CD4-positive, alpha-beta memory T cell (primary cell): ENCODE results near the gene STARD7. TPM values are rescaled to one million over a fixed set of nuclear protein-coding genes. Genes with fewer than 3 reads are reported as not detected.

ENCODE experiments used
- CTCF ChIA-PET: fragments of 350-600 bp; sonication (Branson Sonifier 250); formaldehyde crosslinking; loops from one replicate; lab custom pipeline; 2021; ENCODE audit warnings: inconsistent platforms; ENCODE audit not compliant: partially characterized antibody; lab: Charles Lee
- POLR2A ChIA-PET: fragments of 350-600 bp; sonication (Branson Sonifier 250); formaldehyde crosslinking; loops from one replicate; lab custom pipeline; 2021; ENCODE audit not compliant: partially characterized antibody; lab: Charles Lee
- DNase-seq, 5 donors: peaks; one replicate each; pipeline versions ENCODE4 v3.0.0 to v3.0.0-alpha.2; 2020 to 2022; ENCODE audit warnings: mixed read lengths in 1 of 5
- H3K27ac ChIP-seq: one replicate; pipeline ENCODE4 v1.7.0; 2013; ENCODE audit warnings: low read depth, low read length
- H3K27me3 ChIP-seq: 2 replicates; pipeline ENCODE4 v1.7.0; 2013; ENCODE audit warnings: mild to moderate bottlenecking, low read length, moderate library complexity; ENCODE audit not compliant: insufficient read depth
- H3K36me3 ChIP-seq: 2 replicates; pipeline ENCODE4 v1.7.0; 2013; ENCODE audit warnings: mild to moderate bottlenecking, low read length, moderate library complexity; ENCODE audit not compliant: insufficient read depth
- H3K4me1 ChIP-seq: 2 replicates; pipeline ENCODE4 v1.7.0; 2013; ENCODE audit warnings: mild to moderate bottlenecking, low read length, moderate library complexity; ENCODE audit not compliant: insufficient read depth
- H3K4me3 ChIP-seq, 2 donors: one replicate each; pipeline ENCODE4 v1.7.0; 2013; ENCODE audit warnings: low read length in 2 of 2, mild to moderate bottlenecking in 1 of 2
- H3K9me3 ChIP-seq, 2 donors: one replicate each; pipeline ENCODE4 v1.7.0; 2013; ENCODE audit warnings: low read length in 2 of 2, control low read depth in 1 of 2; ENCODE audit not compliant: control insufficient read depth in 1 of 2
- H3K27ac Mint-ChIP-seq, 7 donors: one replicate each; pipeline ENCODE4 v1.8.0; 2020 to 2021; ENCODE audit warnings: mixed read lengths in 7 of 7, mild to moderate bottlenecking in 6 of 7, inconsistent platforms in 3 of 7, moderate library complexity in 3 of 7
- H3K27me3 Mint-ChIP-seq, 2 donors: one replicate each; pipeline ENCODE4 v1.8.0; 2020 to 2021; ENCODE audit warnings: mixed read lengths in 2 of 2
- H3K36me3 Mint-ChIP-seq, 2 donors: one replicate each; pipeline ENCODE4 v1.8.0; 2020 to 2021; ENCODE audit warnings: mixed read lengths in 2 of 2, inconsistent platforms in 1 of 2, mild to moderate bottlenecking in 1 of 2
- H3K4me1 Mint-ChIP-seq, 4 donors: one replicate each; pipeline ENCODE4 v1.8.0; 2020 to 2021; ENCODE audit warnings: mixed read lengths in 4 of 4, mild to moderate bottlenecking in 1 of 4
- H3K4me3 Mint-ChIP-seq, 8 donors: one replicate each; pipeline ENCODE4 v1.8.0; 2020 to 2021; ENCODE audit warnings: mixed read lengths in 8 of 8, mild to moderate bottlenecking in 7 of 8, moderate library complexity in 6 of 8, inconsistent platforms in 3 of 8
- H3K9me3 Mint-ChIP-seq, 8 donors: one replicate each; pipeline ENCODE4 v1.8.0; 2020 to 2021; ENCODE audit warnings: mixed read lengths in 8 of 8, mild to moderate bottlenecking in 5 of 8, inconsistent platforms in 3 of 8, moderate library complexity in 1 of 8
- intact Hi-C: fragments of 100-400 bp; cut with micrococcal nuclease; formaldehyde crosslinking; loops from one replicate; pipeline ENCODE4 v1.15.1; 2023
- polyA plus RNA-seq, 2 donors: library from polyadenylated mRNA; unstranded; fragments of 300-500 nt; fragmentation: Illumina TruSeq; gene quantifications; one replicate each; pipeline ENCODE4 v1.2.3, GENCODE V29; 2021
- total RNA-seq, 2 experiments: library from RNA; stranded (reverse); gene quantifications; one replicate each; pipeline ENCODE4 v1.2.3, GENCODE V29; 2021

The STARD7 gene
- total and polyA plus RNA-seq, 4 experiments from 2014 or later = 84.9 to 196 (median 101) TPM

DNA sequence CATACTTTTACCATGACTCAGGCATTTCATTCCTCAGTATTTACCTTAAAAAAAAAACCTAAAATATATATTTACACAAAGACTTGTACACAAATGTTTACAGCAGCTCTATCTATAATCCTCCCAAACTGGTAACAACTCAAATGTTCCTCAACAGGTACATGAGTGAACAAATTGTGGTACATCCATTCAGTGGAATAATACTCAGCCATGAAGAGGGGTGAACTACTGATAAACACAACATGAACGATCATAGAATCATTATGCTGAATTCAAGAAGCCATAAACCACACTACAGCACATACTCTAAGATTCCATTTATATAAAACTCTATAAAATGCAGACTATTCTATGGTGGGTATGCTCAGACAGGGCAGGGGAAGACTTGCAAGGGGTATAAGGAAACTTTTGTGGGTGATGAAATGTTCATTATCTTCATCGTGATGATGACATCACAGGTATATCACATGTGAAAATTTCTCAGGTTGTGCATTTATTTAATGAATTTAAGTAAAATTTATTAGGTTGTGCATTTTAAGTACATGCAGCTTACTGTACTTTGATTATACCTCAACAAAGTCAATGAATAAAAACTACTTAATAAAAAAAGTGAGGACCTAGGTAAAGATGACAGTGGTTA, 38.6 kb downstream of the STARD7 start:
- peak overlapping the region in 1 of 7 donors; percentile 30 for H3K27ac Mint-ChIP-seq
- Histone ChIP-seq H3K36me3 (no peaks in the 10 kb centered on the region), H3K4me1 (peaks cover 6% of the 10 kb centered on the region), H3K9me3 (no peaks in the 10 kb centered on the region), H3K27ac (no peak overlapping the region), H3K27me3 (no peaks in the 10 kb centered on the region), H3K4me3 (no peak overlapping the region)
- ChIA-PET POLR2A (interaction anchor here (0.6 to 2.2 kb wide), 3 partner anchors 26 to 32 kb away, joined by 3 to 7 read pairs (median 4); partner anchors contain the start of gene ASTL), CTCF (interaction anchor here (1.8 to 10.2 kb wide), 2 partner anchors 28 to 177 kb away, joined by 4 to 648 read pairs; partner anchors contain the start of genes ASTL and DUSP2)
- intact Hi-C loops = loop anchor here (10.0 kb wide), 1 partner anchor 145 kb away; no protein-coding TSS in a partner anchor
- H3K36me3 Mint-ChIP-seq = no peaks in the 10 kb centered on the region
- H3K4me1 Mint-ChIP-seq = peaks cover 6 to 15% (median 9%) of the 10 kb centered on the region in 4 donors
- no peak for DNase-seq
- H3K9me3 Mint-ChIP-seq = peaks cover 0 to 6% (median 0%) of the 10 kb centered on the region in 8 donors
- H3K27me3 Mint-ChIP-seq = no peaks in the 10 kb centered on the region
- no peak overlapping the region for H3K4me3 Mint-ChIP-seq

DNA sequence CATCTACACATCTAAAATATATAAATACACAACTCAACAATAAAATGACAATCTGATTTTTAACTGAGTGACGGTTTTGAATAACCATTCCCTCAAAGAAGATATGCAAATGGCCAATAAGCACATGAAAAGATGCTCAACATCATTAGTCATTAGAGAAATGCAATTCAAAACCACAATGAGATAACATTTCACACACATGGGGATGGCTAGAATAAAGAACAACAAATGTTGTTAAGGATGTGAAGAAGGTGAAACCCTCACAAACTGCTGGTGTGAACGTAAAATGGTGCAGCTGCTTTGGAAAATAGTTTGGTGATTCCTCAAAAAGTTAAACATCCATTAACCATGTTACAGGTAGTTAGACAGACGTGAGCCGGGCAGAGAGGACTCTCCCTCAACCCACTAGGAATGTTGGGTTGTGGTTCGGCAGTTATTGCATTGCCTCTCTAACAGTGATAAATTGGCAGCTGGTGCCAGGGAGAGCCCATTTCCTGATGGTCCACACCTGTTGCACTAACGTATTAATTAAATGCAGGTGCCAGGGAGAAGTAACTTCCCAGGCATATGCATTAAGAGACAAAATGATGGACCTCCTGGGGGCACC, 41.1 kb downstream of the STARD7 start:
- Histone ChIP-seq H3K27ac (no peak overlapping the region), H3K4me1 (peaks cover 26% of the 10 kb centered on the region), H3K36me3 (no peaks in the 10 kb centered on the region), H3K4me3 (no peak overlapping the region), H3K27me3 (no peaks in the 10 kb centered on the region), H3K9me3 (no peaks in the 10 kb centered on the region)
- no peak overlapping the region for H3K27ac Mint-ChIP-seq
- DNase-seq = no peak
- H3K4me1 Mint-ChIP-seq = peaks cover 20 to 33% (median 27%) of the 10 kb centered on the region in 4 donors
- POLR2A ChIA-PET = interaction anchor here (0.7 to 1.0 kb wide), 2 partner anchors 22 to 23 kb away, joined by 3 read pairs; no protein-coding TSS in a partner anchor
- peaks cover 0 to 6% (median 0%) of the 10 kb centered on the region in 8 donors for H3K9me3 Mint-ChIP-seq
- H3K4me3 Mint-ChIP-seq = no peak overlapping the region
- H3K36me3 Mint-ChIP-seq = no peaks in the 10 kb centered on the region
- H3K27me3 Mint-ChIP-seq = no peaks in the 10 kb centered on the region
- CTCF ChIA-PET = interaction anchor here (1.1 to 4.2 kb wide), 3 partner anchors 24 to 31 kb away, joined by 3 to 22 read pairs (median 5); partner anchors contain the start of gene ASTL
- intact Hi-C loops = no loop called here

DNA sequence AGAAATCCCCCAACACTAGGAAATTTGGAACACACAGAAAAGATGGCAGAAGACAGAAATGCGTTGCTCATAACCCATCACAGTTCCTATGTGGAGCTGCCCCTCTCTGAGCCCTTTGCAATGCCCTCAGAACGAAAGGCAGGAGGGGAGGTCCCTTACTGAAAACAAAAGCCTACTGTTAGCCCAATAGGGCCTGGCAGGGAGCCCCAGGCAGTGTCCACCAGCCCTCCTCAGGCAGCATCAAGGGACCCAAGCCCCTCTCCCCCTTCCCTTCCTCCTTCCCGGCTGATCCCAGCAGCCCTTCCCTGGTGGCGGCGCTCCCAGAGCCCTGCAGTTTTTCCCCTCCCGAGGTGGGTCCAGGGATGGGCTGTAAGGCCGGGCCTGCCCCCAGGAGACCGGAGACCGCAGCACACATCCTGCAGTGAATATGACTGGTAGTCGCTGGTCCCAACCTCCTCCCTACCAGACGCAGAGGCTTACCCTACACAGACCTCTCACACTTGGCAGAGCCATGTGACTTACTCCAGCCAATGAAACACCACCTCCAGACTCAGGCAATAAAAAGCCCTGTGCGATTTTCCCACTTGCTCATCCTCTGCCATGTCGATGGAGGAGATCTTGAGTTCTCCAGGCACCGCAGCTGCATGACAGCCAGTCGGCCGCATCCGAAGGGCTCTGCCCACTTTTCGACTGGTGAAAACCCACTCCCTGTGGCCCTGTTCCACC, 44.0 kb downstream of the STARD7 start:
- Histone ChIP-seq H3K36me3 (no peaks in the 10 kb centered on the region), H3K4me1 (peaks cover 42% of the 10 kb centered on the region), H3K27me3 (no peaks in the 10 kb centered on the region), H3K4me3 (peak overlapping the region; percentile 20 to 36), H3K9me3 (no peaks in the 10 kb centered on the region), H3K27ac (peak overlapping the region; percentile 58)
- no peaks in the 10 kb centered on the region for H3K36me3 Mint-ChIP-seq
- peak overlapping the region; percentile 48 to 86 (median 70) for H3K4me3 Mint-ChIP-seq
- DNase-seq = peak; percentile 57 to 74 (median 61)
- peaks cover 30 to 55% (median 43%) of the 10 kb centered on the region in 4 donors for H3K4me1 Mint-ChIP-seq
- POLR2A ChIA-PET = interaction anchor here (1.0 to 9.8 kb wide), 5 partner anchors 10 to 693 kb away, joined by 3 to 285 read pairs (median 9); partner anchors contain the start of genes ANKRD39 and DUSP2
- no peaks in the 10 kb centered on the region for H3K27me3 Mint-ChIP-seq
- intact Hi-C loops = loop anchor here (1.0 kb wide), 1 partner anchor 18 kb away; no protein-coding TSS in a partner anchor
- CTCF ChIA-PET = interaction anchor here (2.7 to 7.6 kb wide), 4 partner anchors 9 to 25 kb away, joined by 11 to 60 read pairs (median 32); partner anchors contain the start of gene ASTL
- H3K27ac Mint-ChIP-seq = peak overlapping the region; percentile 93 to 98 (median 95)
- peaks cover 0 to 6% (median 0%) of the 10 kb centered on the region in 8 donors for H3K9me3 Mint-ChIP-seq

DNA sequence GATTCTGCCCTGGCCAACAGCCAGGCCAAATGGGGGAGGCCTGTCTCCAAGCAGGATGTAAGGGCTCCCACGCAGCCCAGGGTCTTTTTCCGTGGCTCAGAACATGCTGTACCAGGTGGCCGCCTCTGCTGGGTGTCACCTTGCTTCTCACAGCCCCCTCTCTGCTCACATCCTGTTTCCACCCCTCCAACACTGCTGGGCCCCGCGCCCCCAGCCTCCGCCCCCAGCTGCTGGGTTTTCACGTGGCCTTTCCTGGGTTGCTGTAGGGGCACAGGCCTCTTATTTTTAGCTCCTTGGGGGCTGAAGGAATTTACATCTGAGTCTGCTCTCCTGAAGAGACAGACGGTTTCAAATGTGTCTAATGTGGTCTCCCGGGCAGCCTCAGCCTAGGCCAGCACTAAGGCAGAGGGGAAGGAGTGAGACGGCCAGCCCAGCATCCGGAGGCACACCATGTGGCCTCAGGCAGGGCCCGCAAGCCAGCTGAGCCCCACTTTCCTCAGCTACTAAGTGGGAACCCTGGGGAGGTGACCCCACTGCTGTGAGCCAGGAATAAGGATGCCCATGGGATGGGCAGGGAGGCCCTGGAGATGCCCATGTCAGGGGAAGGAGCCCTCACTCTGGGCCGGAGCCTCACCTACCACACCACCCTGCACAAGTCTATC, 44.7 kb downstream of the STARD7 start:
- H3K27ac Mint-ChIP-seq = peak overlapping the region; percentile 93 to 98 (median 95)
- no peaks in the 10 kb centered on the region for H3K27me3 ChIP-seq
- CTCF ChIA-PET = interaction anchor here (2.7 to 7.6 kb wide), 4 partner anchors 10 to 25 kb away, joined by 11 to 60 read pairs (median 32); partner anchors contain the start of gene ASTL
- peak overlapping the region; percentile 58 for H3K27ac ChIP-seq
- POLR2A ChIA-PET = interaction anchor here (1.0 to 9.8 kb wide), 5 partner anchors 10 to 694 kb away, joined by 3 to 285 read pairs (median 9); partner anchors contain the start of genes ANKRD39 and DUSP2
- H3K4me1 Mint-ChIP-seq = peaks cover 38 to 63% (median 50%) of the 10 kb centered on the region in 4 donors
- peak; percentile 54 to 76 (median 57) for DNase-seq
- no peaks in the 10 kb centered on the region for H3K9me3 ChIP-seq
- H3K27me3 Mint-ChIP-seq = no peaks in the 10 kb centered on the region
- peak overlapping the region; percentile 20 to 36 for H3K4me3 ChIP-seq
- no peaks in the 10 kb centered on the region for H3K36me3 ChIP-seq
- H3K4me3 Mint-ChIP-seq = peak overlapping the region in 7 of 8 donors; percentile 48 to 86 (median 71)
- no peaks in the 10 kb centered on the region for H3K36me3 Mint-ChIP-seq
- intact Hi-C loops = loop anchor here (1.0 kb wide), 1 partner anchor 18 kb away; no protein-coding TSS in a partner anchor
- peaks cover 0 to 2% (median 0%) of the 10 kb centered on the region in 8 donors for H3K9me3 Mint-ChIP-seq
- peaks cover 50% of the 10 kb centered on the region for H3K4me1 ChIP-seq

DNA sequence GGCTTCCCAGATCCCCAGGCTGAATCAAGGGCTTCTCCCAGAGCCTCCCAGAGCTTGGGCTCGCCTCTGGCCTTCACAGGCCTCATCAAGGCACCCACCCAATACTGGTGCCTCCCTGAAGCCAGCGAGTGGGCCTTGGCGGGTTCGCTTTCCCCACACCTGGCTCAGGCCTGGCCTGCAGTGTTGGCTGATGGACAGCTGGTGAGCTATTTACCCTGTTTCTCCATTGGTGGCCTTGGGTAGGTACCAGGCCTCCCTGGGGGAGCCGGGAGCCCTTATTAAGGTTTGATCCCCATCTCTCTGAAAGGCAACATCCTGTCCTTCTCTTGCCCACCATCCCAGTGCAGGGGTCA, 45.2 kb downstream of the STARD7 start:
- Histone ChIP-seq H3K27me3 (no peaks in the 10 kb centered on the region), H3K4me3 (no peak overlapping the region), H3K9me3 (no peaks in the 10 kb centered on the region), H3K4me1 (peaks cover 55% of the 10 kb centered on the region), H3K27ac (peak overlapping the region; percentile 58), H3K36me3 (no peaks in the 10 kb centered on the region)
- DNase-seq = no peak
- peak overlapping the region in 6 of 8 donors; percentile 50 to 86 (median 70) for H3K4me3 Mint-ChIP-seq
- intact Hi-C loops = no loop called here
- POLR2A ChIA-PET = interaction anchor here (1.0 to 9.8 kb wide), 5 partner anchors 11 to 694 kb away, joined by 3 to 285 read pairs (median 9); partner anchors contain the start of genes ANKRD39 and DUSP2
- H3K9me3 Mint-ChIP-seq = peaks cover 0 to 2% (median 0%) of the 10 kb centered on the region in 8 donors
- peaks cover 38 to 67% (median 54%) of the 10 kb centered on the region in 4 donors for H3K4me1 Mint-ChIP-seq
- H3K27me3 Mint-ChIP-seq = no peaks in the 10 kb centered on the region
- H3K36me3 Mint-ChIP-seq = no peaks in the 10 kb centered on the region
- peak overlapping the region; percentile 93 to 98 (median 95) for H3K27ac Mint-ChIP-seq
- CTCF ChIA-PET = interaction anchor here (2.7 to 7.6 kb wide), 4 partner anchors 10 to 24 kb away, joined by 11 to 60 read pairs (median 32); partner anchors contain the start of gene ASTL

DNA sequence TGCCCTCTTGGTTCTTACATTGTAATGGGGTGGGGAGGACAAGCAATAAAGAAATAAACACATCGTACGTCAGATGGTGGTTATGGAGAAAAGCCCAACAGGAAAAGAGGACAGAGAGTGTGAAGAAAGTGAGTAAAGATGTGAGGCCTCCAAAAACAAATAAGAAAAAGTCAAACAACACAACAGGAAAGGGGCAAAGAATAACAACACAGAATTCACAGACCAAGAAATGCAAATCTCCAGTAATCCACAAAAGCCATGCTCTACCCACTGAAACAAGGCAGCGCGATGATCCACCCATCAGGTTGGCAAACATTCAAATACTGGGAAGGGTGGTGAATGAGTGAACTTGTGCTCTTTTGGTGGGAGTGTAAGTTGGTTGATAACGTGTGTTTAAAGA, 46.7 kb downstream of the STARD7 start:
- peak overlapping the region in 6 of 8 donors; percentile 0 to 73 (median 34) for H3K4me3 Mint-ChIP-seq
- H3K9me3 ChIP-seq = no peaks in the 10 kb centered on the region
- H3K4me1 Mint-ChIP-seq = peaks cover 47 to 77% (median 64%) of the 10 kb centered on the region in 4 donors
- peak overlapping the region; percentile 33 for H3K27ac ChIP-seq
- peaks cover 70% of the 10 kb centered on the region for H3K4me1 ChIP-seq
- H3K4me3 ChIP-seq = no peak overlapping the region
- no peaks in the 10 kb centered on the region for H3K36me3 ChIP-seq
- CTCF ChIA-PET = interaction anchor here (1.0 to 7.6 kb wide), 4 partner anchors 12 to 23 kb away, joined by 7 to 60 read pairs (median 27); partner anchors contain the start of gene ASTL
- intact Hi-C loops = no loop called here
- no peaks in the 10 kb centered on the region for H3K27me3 Mint-ChIP-seq
- DNase-seq = peak in 2 of 5 donors; percentile 44 to 45
- POLR2A ChIA-PET = interaction anchor here (1.0 to 9.8 kb wide), 3 partner anchors 12 to 23 kb away, joined by 5 to 285 read pairs (median 13); partner anchors contain the start of genes ASTL and DUSP2
- peaks cover 0 to 2% (median 0%) of the 10 kb centered on the region in 8 donors for H3K9me3 Mint-ChIP-seq
- no peaks in the 10 kb centered on the region for H3K27me3 ChIP-seq
- no peaks in the 10 kb centered on the region for H3K36me3 Mint-ChIP-seq
- peak overlapping the region; percentile 64 to 98 (median 86) for H3K27ac Mint-ChIP-seq
